T-cell (primary cell): ENCODE measurements around the gene SEPSECS. TPM values are rescaled to one million over a fixed set of nuclear protein-coding genes. Genes with fewer than 3 reads are reported as not detected.

Experiments used
- ATAC-seq, 4 experiments: fragments of 200-7000 bp in 3 of 4; fragments of 150-1000 bp in 1 of 4; cut with Tn5 transposase; replicated peaks in 1 of 4; 1 replicate in 3 of 4; 2 replicates in 1 of 4; pipeline ENCODE4 v1.10.0; 2021; ENCODE audit warnings: moderate library complexity in 3 of 4, mild to moderate bottlenecking in 2 of 4, moderate number of reproducible peaks in 1 of 4
- CTCF ChIA-PET, 2 donors: fragments of 300-600 bp; sonication (Branson Sonifier 250); formaldehyde crosslinking; loops; one replicate each; lab custom pipeline; 2022; ENCODE audit warnings: antibody characterized with exemption in 2 of 2; lab: Charles Lee
- POLR2A ChIA-PET, 2 donors: fragments of 300-600 bp; sonication (Branson Sonifier 250); formaldehyde crosslinking; loops; one replicate each; lab custom pipeline; 2022; ENCODE audit warnings: antibody characterized with exemption in 2 of 2; lab: Charles Lee
- DNase-seq, 35 experiments: peaks; one replicate each; pipeline versions ENCODE4 v3.0.0 to v3.0.0-alpha.2; 2013 to 2023
- H3K27ac ChIP-seq: one replicate; pipeline ENCODE4 v1.5.1; 2013; ENCODE audit warnings: low read length
- H3K27me3 ChIP-seq, 2 experiments: replicated peaks in 1 of 2; 1 replicate in 1 of 2; 2 replicates in 1 of 2; pipeline versions ENCODE4 v1.6.1 to v1.7.0; 2013; ENCODE audit warnings: low read length in 1 of 2, mixed read lengths in 1 of 2; ENCODE audit not compliant: control insufficient read depth in 2 of 2, insufficient read depth in 2 of 2; ENCODE audit errors: extremely low read depth in 1 of 2
- H3K36me3 ChIP-seq, 2 donors: 1 replicate in 1 of 2; 2 replicates in 1 of 2; pipeline versions ENCODE4 v1.6.1 to v1.7.0; 2013; ENCODE audit warnings: low read length in 1 of 2; ENCODE audit not compliant: control insufficient read depth in 2 of 2, insufficient read depth in 1 of 2; ENCODE audit errors: extremely low read depth in 1 of 2
- H3K4me1 ChIP-seq, 2 experiments: 1 replicate in 1 of 2; 2 replicates in 1 of 2; pipeline versions ENCODE4 v1.6.1 to v1.7.0; 2013; ENCODE audit warnings: low read length in 2 of 2, mixed read lengths in 1 of 2; ENCODE audit not compliant: insufficient read depth in 2 of 2, control insufficient read depth in 1 of 2; ENCODE audit errors: extremely low read depth in 1 of 2
- H3K4me3 ChIP-seq, 2 donors: 1 replicate in 1 of 2; 2 replicates in 1 of 2; pipeline versions ENCODE4 v1.5.1 to v1.7.0; 2013; ENCODE audit warnings: mild to moderate bottlenecking in 2 of 2, low read length in 1 of 2, moderate library complexity in 1 of 2; ENCODE audit not compliant: control insufficient read depth in 1 of 2; ENCODE audit errors: extremely low read depth in 1 of 2
- H3K9me3 ChIP-seq: 2 replicates; pipeline ENCODE4 v1.7.0; 2013
- H3K27ac Mint-ChIP-seq, 2 donors: one replicate each; pipeline ENCODE4 v1.8.0; 2020 to 2021; ENCODE audit warnings: mild to moderate bottlenecking in 2 of 2, mixed read lengths in 2 of 2
- H3K27me3 Mint-ChIP-seq, 2 donors: one replicate each; pipeline ENCODE4 v1.8.0; 2021 to 2022; ENCODE audit warnings: mixed read lengths in 2 of 2
- H3K36me3 Mint-ChIP-seq: one replicate; pipeline ENCODE4 v1.8.0; 2021; ENCODE audit warnings: mixed read lengths
- H3K4me1 Mint-ChIP-seq, 3 donors: one replicate each; pipeline ENCODE4 v1.8.0; 2020 to 2022; ENCODE audit warnings: mixed read lengths in 3 of 3, mild to moderate bottlenecking in 1 of 3
- H3K4me3 Mint-ChIP-seq, 3 donors: one replicate each; pipeline ENCODE4 v1.8.0; 2020 to 2022; ENCODE audit warnings: mild to moderate bottlenecking in 3 of 3, mixed read lengths in 3 of 3, moderate library complexity in 3 of 3
- H3K9me3 Mint-ChIP-seq, 3 donors: one replicate each; pipeline ENCODE4 v1.8.0; 2020 to 2022; ENCODE audit warnings: mixed read lengths in 3 of 3
- WGBS: methylation state at CpG from one replicate; pipeline ENCODE4 v1.1.5; 2013; ENCODE audit warnings: missing lambda C conversion rate; ENCODE audit not compliant: insufficient coverage; 5-methylcytosine and 5-hydroxymethylcytosine counted together
- total RNA-seq, 35 experiments: library from RNA in 6 of 35; stranded (reverse) in 6 of 35; fragments of 120-200 nt in 1 of 35; gene quantifications; one replicate each; pipeline versions ENCODE4 v1.2.1 to v1.2.4 and lab custom pipeline; 2013 to 2026

Gene SEPSECS
- total RNA-seq, 5 donors from 2014 or later (not counting 1 experiment from before 2014, with no cell fraction given) = 12.4 to 16.2 (median 15.0) TPM

- 100% methylated on average over 1 of the region's 4 CpGs for WGBS
These were observed 50.7 kb downstream of the SEPSECS start for GRCh38 chr4:25109511-25109910.

GRCh38 chr4:25108556-25108955 is 51.7 kb downstream of the SEPSECS start:
- peaks cover 0 to 5% of the 10 kb centered on the region in 2 donors for H3K27me3 Mint-ChIP-seq
- WGBS = 83% methylated on average over 3 of the region's 4 CpGs
- CTCF ChIA-PET = no interaction called here

More at GRCh38 chr4:25109511-25109910, 50.7 kb downstream of the SEPSECS start:
- Histone ChIP-seq H3K27ac (no peak overlapping the region), H3K4me3 (no peak overlapping the region), H3K27me3 (peaks cover 0 to 13% of the 10 kb centered on the region in 2 experiments), H3K9me3 (no peaks in the 10 kb centered on the region), H3K4me1 (no peaks in the 10 kb centered on the region), H3K36me3 (no peaks in the 10 kb centered on the region)
- Mint-ChIP-seq H3K4me3 (no peak overlapping the region), H3K27ac (no peak overlapping the region), H3K27me3 (peaks cover 0 to 5% of the 10 kb centered on the region in 2 donors), H3K9me3 (no peaks in the 10 kb centered on the region), H3K4me1 (no peaks in the 10 kb centered on the region), H3K36me3 (peaks cover 8% of the 10 kb centered on the region)
- ChIA-PET POLR2A (no interaction called here), CTCF (no interaction called here)
- ATAC-seq = no peak
- DNase-seq = no peak

GRCh38 chr4:25107827-25108516 is 52.3 kb downstream of the SEPSECS start:
- CTCF ChIA-PET = no interaction called here
- no peak overlapping the region for H3K4me3 ChIP-seq
- H3K27ac Mint-ChIP-seq = no peak overlapping the region
- H3K27me3 ChIP-seq = peaks cover 0 to 13% of the 10 kb centered on the region in 2 experiments
- DNase-seq = no peak
- peaks cover 8% of the 10 kb centered on the region for H3K36me3 Mint-ChIP-seq
- H3K27ac ChIP-seq = no peak overlapping the region
- no peaks in the 10 kb centered on the region for H3K9me3 Mint-ChIP-seq
- no peaks in the 10 kb centered on the region for H3K4me1 Mint-ChIP-seq
- H3K27me3 Mint-ChIP-seq = peaks cover 0 to 5% of the 10 kb centered on the region in 2 donors
- no peaks in the 10 kb centered on the region for H3K36me3 ChIP-seq
- ATAC-seq = no peak
- 61% methylated on average over 2 of the region's 6 CpGs for WGBS
- POLR2A ChIA-PET = no interaction called here
- H3K4me1 ChIP-seq = no peaks in the 10 kb centered on the region
- H3K4me3 Mint-ChIP-seq = no peak overlapping the region
- H3K9me3 ChIP-seq = no peaks in the 10 kb centered on the region

More at GRCh38 chr4:25108556-25108955, 51.7 kb downstream of the SEPSECS start:
- peaks cover 8% of the 10 kb centered on the region for H3K36me3 Mint-ChIP-seq
- no peak overlapping the region for H3K27ac ChIP-seq
- H3K27me3 ChIP-seq = peaks cover 0 to 13% of the 10 kb centered on the region in 2 experiments
- ATAC-seq = no peak
- no peak overlapping the region for H3K27ac Mint-ChIP-seq
- no peaks in the 10 kb centered on the region for H3K4me1 ChIP-seq
- H3K4me3 Mint-ChIP-seq = no peak overlapping the region
- POLR2A ChIA-PET = no interaction called here
- H3K4me1 Mint-ChIP-seq = no peaks in the 10 kb centered on the region
- no peaks in the 10 kb centered on the region for H3K9me3 Mint-ChIP-seq
- DNase-seq = no peak
- no peak overlapping the region for H3K4me3 ChIP-seq
- no peaks in the 10 kb centered on the region for H3K36me3 ChIP-seq
- no peaks in the 10 kb centered on the region for H3K9me3 ChIP-seq

GRCh38 chr4:25106363-25107151 is 53.7 kb downstream of the SEPSECS start:
- no peak overlapping the region for H3K4me3 ChIP-seq
- H3K36me3 ChIP-seq = no peaks in the 10 kb centered on the region
- no peak for ATAC-seq
- WGBS = 91% methylated on average over 14 of the region's 14 CpGs
- H3K4me1 ChIP-seq = no peaks in the 10 kb centered on the region
- CTCF ChIA-PET = interaction anchor here in 1 of 2 donors (0.7 kb wide), 1 partner anchor 1517 kb away, joined by 3 read pairs; no protein-coding TSS in a partner anchor
- Mint-ChIP-seq H3K4me1 (no peaks in the 10 kb centered on the region), H3K9me3 (no peaks in the 10 kb centered on the region), H3K27me3 (peaks cover 0 to 5% of the 10 kb centered on the region in 2 donors), H3K4me3 (no peak overlapping the region), H3K36me3 (peaks cover 8% of the 10 kb centered on the region), H3K27ac (no peak overlapping the region)
- H3K27me3 ChIP-seq = peaks cover 0 to 19% of the 10 kb centered on the region in 2 experiments
- no peaks in the 10 kb centered on the region for H3K9me3 ChIP-seq
- DNase-seq = no peak
- H3K27ac ChIP-seq = no peak overlapping the region
- POLR2A ChIA-PET = no interaction called here

GRCh38 chr4:25104591-25104990 is 55.7 kb downstream of the SEPSECS start:
- no peaks in the 10 kb centered on the region for H3K4me1 ChIP-seq
- Mint-ChIP-seq H3K4me1 (peaks cover 0 to 5% (median 0%) of the 10 kb centered on the region in 3 donors), H3K4me3 (no peak overlapping the region), H3K9me3 (peaks cover 0 to 5% (median 3%) of the 10 kb centered on the region in 3 donors), H3K27me3 (peaks cover 1 to 5% of the 10 kb centered on the region in 2 donors), H3K27ac (no peak overlapping the region), H3K36me3 (peaks cover 3% of the 10 kb centered on the region)
- POLR2A ChIA-PET = no interaction called here
- no peak overlapping the region for H3K4me3 ChIP-seq
- DNase-seq (no peak), ATAC-seq (no peak)
- H3K9me3 ChIP-seq = no peaks in the 10 kb centered on the region
- WGBS = 33% methylated on average over 1 of the region's 3 CpGs
- no peak overlapping the region for H3K27ac ChIP-seq
- peaks cover 0 to 19% of the 10 kb centered on the region in 2 experiments for H3K27me3 ChIP-seq
- H3K36me3 ChIP-seq = no peaks in the 10 kb centered on the region
- CTCF ChIA-PET = no interaction called here

DNA sequence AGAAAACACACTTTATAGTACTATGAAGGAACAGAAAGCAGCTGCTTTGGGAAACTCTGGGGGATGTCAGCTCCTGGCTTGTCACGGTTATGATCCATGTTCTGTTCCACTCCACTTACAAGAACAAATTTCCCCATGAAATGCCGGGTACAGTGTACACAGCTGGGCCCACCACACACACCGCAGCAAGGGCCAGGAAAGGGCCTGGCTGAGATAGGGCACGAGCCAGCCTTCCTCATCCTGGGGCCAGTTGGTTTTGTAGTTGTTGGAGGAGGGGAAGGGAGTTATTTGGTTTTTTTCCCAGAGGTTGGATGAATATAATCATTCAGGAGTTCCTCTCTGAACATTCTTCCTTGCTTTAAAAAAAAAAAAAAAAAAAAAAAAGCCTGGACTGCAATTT is 56.8 kb downstream of the SEPSECS start:
- no peaks in the 10 kb centered on the region for H3K36me3 ChIP-seq
- H3K27ac Mint-ChIP-seq = no peak overlapping the region
- ATAC-seq (no peak), DNase-seq (no peak)
- H3K4me1 ChIP-seq = no peaks in the 10 kb centered on the region
- ChIA-PET POLR2A (interaction anchor here in 1 of 2 donors (0.7 kb wide), 1 partner anchor 181 kb away, joined by 4 read pairs; no protein-coding TSS in a partner anchor), CTCF (no interaction called here)
- H3K27ac ChIP-seq = no peak overlapping the region
- H3K4me3 ChIP-seq = no peak overlapping the region
- H3K9me3 ChIP-seq = no peaks in the 10 kb centered on the region
- H3K4me1 Mint-ChIP-seq = peaks cover 0 to 5% (median 0%) of the 10 kb centered on the region in 3 donors
- peaks cover 0 to 5% (median 3%) of the 10 kb centered on the region in 3 donors for H3K9me3 Mint-ChIP-seq
- peaks cover 0 to 19% of the 10 kb centered on the region in 2 experiments for H3K27me3 ChIP-seq
- H3K36me3 Mint-ChIP-seq = no peaks in the 10 kb centered on the region
- 80% methylated on average over 1 of the region's 4 CpGs for WGBS
- peaks cover 1 to 5% of the 10 kb centered on the region in 2 donors for H3K27me3 Mint-ChIP-seq
- H3K4me3 Mint-ChIP-seq = no peak overlapping the region
